Measurements from ENCODE around the gene RBM44. TPM values are rescaled to one million over a fixed set of nuclear protein-coding genes. Genes with fewer than 3 reads are reported as not detected.
"Not testable (repeated sequence)": the region's sequence is repeated elsewhere in the genome, so short reads cannot be mapped to it uniquely, and the experiment has no call there.

RBM44 gene
- total RNA-seq, 4 donors from 2014 or later: 0.08 to 1.5 (median 0.20) TPM

DNA sequence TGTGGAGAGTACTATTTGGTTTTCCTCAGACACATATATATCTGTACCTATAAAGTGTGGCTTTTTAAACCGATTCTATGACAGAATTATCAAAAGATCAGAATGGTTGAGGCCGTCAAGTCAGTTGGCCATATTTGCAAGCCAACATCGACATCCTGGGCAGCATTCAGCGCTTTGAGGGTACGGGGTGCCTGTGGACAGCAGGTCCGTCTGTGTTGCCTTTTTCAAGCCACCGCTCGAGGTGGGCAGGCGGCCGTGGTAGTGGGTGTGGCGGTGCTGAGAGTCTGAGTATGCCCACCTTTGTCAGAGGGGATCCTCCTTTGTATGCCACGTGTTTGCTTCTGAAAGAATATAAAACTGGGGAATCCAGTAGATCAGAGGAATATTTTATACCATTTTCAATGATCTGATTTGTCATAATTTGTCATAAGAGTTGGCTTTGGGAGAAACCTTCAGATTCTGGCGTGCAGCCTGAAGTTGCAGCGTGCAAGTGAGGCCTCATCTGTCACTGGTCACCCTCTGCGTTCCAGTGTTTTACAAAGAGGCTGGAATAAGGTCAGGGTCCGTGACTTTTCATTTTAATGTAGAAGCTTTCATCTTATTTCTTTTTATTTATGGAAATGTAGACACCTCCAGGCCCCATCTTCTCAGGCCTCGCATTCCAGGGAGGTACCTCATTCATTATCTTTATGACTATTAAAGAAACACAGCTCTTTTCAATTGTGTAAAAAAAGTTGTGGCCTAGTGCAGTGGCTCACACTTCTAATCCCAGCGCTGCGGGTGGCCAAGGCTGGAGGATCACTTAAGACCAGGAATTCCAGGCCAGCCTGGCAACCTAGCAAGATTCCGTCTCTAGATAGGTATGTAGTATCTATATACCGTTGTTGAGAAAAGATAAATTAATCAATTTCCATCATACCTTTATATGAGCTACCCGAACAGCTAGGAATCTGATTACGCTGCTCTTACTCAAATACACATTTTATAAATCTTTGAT, 37.8 kb upstream of the RBM44 start:
- H3K27me3 ChIP-seq: no peaks in the 10 kb centered on the region
- WGBS, 2 donors: 89 to 95% methylated on average over 23 of the region's 23 CpGs
- no peak overlapping the region for H3K4me3 ChIP-seq
- no peak overlapping the region for H3K27ac ChIP-seq
- H3K36me3 ChIP-seq: peaks cover 0 to 100% (median 44%) of the 10 kb centered on the region in 3 donors
- intact Hi-C loops (cut with DNase I): no loop called here
- TF ChIP-seq CTCF (IDR thresholded peaks at IDR 0.05) (no peak), POLR2A (IDR thresholded peaks at IDR 0.05) (no peak)
- no peaks in the 10 kb centered on the region for H3K9me3 ChIP-seq
- DNase-seq: no peak
- peaks cover 0 to under 1% (median 0%) of the 10 kb centered on the region in 3 donors for H3K4me1 ChIP-seq

- H3K4me1 ChIP-seq; H3K27me3 ChIP-seq; H3K4me3 ChIP-seq; intact Hi-C loops (cut with DNase I); DNase-seq; H3K9me3 ChIP-seq; H3K27ac ChIP-seq: not testable (repeated sequence)
- WGBS, 2 donors: 84 to 89% methylated on average over 9 of the region's 9 CpGs
- H3K36me3 ChIP-seq: peaks cover 0 to 100% (median 28%) of the 10 kb centered on the region in 3 donors
Observed at GRCh38 chr2:237762291-237763182, 36.0 kb upstream of the RBM44 start.

DNA sequence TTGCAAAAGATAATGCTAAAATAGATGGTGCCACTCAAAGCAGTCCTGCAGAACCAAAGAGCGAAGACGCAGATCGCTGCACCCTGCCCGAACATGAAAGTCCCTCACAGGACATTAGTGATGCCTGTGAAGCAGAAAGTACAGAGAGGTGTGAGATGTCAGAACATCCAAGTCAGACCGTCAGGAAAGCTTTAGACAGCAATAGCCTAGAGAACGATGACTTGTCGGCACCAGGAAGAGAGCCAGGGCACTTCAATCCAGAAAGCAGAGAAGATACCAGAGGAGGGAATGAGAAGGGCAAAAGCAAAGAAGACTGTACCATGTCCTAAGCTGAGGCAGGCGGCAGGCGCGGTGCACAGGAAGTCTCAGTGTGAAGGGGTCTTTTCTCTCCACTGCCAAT, 34.8 kb upstream of the RBM44 start:
- Histone ChIP-seq H3K27ac (no peak overlapping the region), H3K36me3 (peaks cover 0 to 96% (median 20%) of the 10 kb centered on the region in 3 donors), H3K27me3 (no peaks in the 10 kb centered on the region), H3K9me3 (no peaks in the 10 kb centered on the region), H3K4me1 (peaks cover 0 to 6% (median 0%) of the 10 kb centered on the region in 3 donors), H3K4me3 (no peak overlapping the region)
- no peak for DNase-seq
- 92 to 95% methylated on average over 10 of the region's 10 CpGs for WGBS, 2 donors
- intact Hi-C loops (cut with DNase I): no loop called here
- TF ChIP-seq POLR2A (IDR thresholded peaks at IDR 0.05): no peak

- H3K9me3 ChIP-seq; DNase-seq; H3K27ac ChIP-seq; H3K4me1 ChIP-seq; intact Hi-C loops (cut with DNase I); H3K4me3 ChIP-seq; H3K27me3 ChIP-seq: not testable (repeated sequence)
- 95 to 98% methylated on average over 4 to 6 of the region's 6 CpGs for WGBS, 2 donors
- peaks cover 0 to 96% (median 9%) of the 10 kb centered on the region in 3 donors for H3K36me3 ChIP-seq
Observed at GRCh38 chr2:237765122-237765521, 33.5 kb upstream of the RBM44 start.

DNA sequence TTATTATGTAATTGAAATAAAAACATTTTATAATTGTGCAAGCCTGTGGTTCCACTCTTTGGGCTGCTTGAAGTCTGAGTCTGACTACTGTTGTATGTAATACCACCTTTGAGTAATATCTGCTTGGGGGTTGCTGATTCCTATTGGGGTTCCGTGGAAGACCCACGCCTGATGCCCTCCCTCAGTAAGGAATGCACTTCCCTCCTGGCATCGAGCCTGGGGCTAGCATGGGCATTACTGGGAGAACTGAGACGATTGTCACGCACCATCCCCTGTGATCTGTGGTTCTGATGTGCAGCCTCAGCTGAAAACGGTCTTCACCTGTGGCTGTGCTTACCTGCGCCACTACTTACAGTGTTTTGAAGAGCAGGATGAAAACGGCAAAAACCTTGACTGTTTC, 32.7 kb upstream of the RBM44 start:
- DNase-seq: no peak
- TF ChIP-seq CTCF (IDR thresholded peaks at IDR 0.05) (no peak), POLR2A (IDR thresholded peaks at IDR 0.05) (no peak)
- Histone ChIP-seq H3K27me3 (no peaks in the 10 kb centered on the region), H3K4me1 (peaks cover 0 to 6% (median 0%) of the 10 kb centered on the region in 3 donors), H3K36me3 (peaks cover 0 to 96% (median 1%) of the 10 kb centered on the region in 3 donors), H3K4me3 (no peak overlapping the region), H3K27ac (no peak overlapping the region), H3K9me3 (no peaks in the 10 kb centered on the region)
- WGBS, 2 donors: 85 to 90% methylated on average over 8 of the region's 8 CpGs
- intact Hi-C loops (cut with DNase I): no loop called here

DNA sequence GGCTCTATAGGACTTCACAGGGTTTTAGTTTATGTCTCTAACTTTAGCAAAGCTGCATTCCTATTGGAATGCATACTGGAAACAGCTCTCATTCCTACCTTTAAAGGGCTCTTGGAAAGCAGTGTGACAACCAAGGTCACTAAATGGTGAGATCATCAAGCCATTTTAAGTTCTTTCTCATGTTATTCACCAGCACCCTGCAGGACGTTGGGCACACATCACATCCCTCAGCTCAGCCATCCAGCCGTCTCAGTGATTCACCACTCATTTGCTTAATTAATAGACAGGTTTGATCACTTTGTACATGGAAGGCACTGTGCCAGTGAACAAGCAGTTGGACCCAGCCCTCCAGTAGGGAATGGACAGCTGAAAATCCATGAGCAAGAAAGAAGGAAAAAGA, 32.2 kb upstream of the RBM44 start:
- Histone ChIP-seq H3K9me3 (no peaks in the 10 kb centered on the region), H3K27ac (no peak overlapping the region), H3K36me3 (peaks cover 0 to 96% (median 0%) of the 10 kb centered on the region in 3 donors), H3K27me3 (no peaks in the 10 kb centered on the region), H3K4me3 (no peak overlapping the region), H3K4me1 (peaks cover 0 to 6% (median 0%) of the 10 kb centered on the region in 3 donors)
- DNase-seq: no peak
- intact Hi-C loops (cut with DNase I): no loop called here
- TF ChIP-seq CTCF (IDR thresholded peaks at IDR 0.05) (no peak), POLR2A (IDR thresholded peaks at IDR 0.05) (no peak)
- 45 to 49% methylated on average over 2 of the region's 2 CpGs for WGBS, 2 donors
